ENCODE results near the gene SOBP. TPM values are rescaled to one million over a fixed set of nuclear protein-coding genes. Genes with fewer than 3 reads are reported as not detected.

The SOBP gene
- total RNA-seq, 1 experiment from 2014 or later, result 1.7 TPM

DNA sequence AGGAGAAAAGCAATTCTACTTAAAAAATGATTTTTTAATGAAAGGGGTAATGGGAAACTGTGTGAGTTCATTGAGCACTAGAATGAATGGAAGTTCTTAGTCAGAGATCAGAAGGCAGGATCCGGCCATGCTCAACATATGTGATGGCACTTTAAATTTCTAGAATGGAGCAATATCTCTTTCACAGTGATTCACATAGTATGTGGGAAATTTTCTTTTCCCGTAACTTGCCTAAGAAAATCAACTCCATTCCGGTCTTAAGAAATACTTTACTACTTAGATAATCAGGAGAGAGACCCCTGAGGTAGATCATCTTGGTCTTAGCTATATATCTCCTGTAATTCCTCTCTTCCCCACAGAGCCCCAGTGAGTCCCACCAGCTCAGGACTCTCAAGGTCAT, 202.4 kb downstream of the SOBP start:
- no peaks in the 10 kb centered on the region for H3K4me1 Mint-ChIP-seq (ENCODE audit: low read depth, unreplicated experiment)
- TF ChIP-seq, protein P1, sequence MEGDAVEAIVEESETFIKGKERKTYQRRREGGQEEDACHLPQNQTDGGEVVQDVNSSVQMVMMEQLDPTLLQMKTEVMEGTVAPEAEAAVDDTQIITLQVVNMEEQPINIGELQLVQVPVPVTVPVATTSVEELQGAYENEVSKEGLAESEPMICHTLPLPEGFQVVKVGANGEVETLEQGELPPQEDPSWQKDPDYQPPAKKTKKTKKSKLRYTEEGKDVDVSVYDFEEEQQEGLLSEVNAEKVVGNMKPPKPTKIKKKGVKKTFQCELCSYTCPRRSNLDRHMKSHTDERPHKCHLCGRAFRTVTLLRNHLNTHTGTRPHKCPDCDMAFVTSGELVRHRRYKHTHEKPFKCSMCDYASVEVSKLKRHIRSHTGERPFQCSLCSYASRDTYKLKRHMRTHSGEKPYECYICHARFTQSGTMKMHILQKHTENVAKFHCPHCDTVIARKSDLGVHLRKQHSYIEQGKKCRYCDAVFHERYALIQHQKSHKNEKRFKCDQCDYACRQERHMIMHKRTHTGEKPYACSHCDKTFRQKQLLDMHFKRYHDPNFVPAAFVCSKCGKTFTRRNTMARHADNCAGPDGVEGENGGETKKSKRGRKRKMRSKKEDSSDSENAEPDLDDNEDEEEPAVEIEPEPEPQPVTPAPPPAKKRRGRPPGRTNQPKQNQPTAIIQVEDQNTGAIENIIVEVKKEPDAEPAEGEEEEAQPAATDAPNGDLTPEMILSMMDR (IDR thresholded peaks at IDR 0.05; ENCODE audit: unreplicated experiment), result no peak
- no peak for DNase-seq
- no peaks in the 10 kb centered on the region for H3K9me3 Mint-ChIP-seq (ENCODE audit: low read depth, unreplicated experiment)
- H3K27ac Mint-ChIP-seq (ENCODE audit: unreplicated experiment), result no peak overlapping the region
- CTCF ChIA-PET, result no interaction called here
- intact Hi-C loops (cut with micrococcal nuclease; ENCODE audit: unreplicated experiment), result no loop called here
- H3K36me3 Mint-ChIP-seq (ENCODE audit: insufficient read depth, unreplicated experiment), result no peaks in the 10 kb centered on the region
- no TSS peak for BruUV-seq (replicated peaks)
- H3K4me3 Mint-ChIP-seq (ENCODE audit: low read depth, unreplicated experiment), result no peak overlapping the region
- H3K27me3 Mint-ChIP-seq (ENCODE audit: unreplicated experiment), result peaks cover 13% of the 10 kb centered on the region

DNA sequence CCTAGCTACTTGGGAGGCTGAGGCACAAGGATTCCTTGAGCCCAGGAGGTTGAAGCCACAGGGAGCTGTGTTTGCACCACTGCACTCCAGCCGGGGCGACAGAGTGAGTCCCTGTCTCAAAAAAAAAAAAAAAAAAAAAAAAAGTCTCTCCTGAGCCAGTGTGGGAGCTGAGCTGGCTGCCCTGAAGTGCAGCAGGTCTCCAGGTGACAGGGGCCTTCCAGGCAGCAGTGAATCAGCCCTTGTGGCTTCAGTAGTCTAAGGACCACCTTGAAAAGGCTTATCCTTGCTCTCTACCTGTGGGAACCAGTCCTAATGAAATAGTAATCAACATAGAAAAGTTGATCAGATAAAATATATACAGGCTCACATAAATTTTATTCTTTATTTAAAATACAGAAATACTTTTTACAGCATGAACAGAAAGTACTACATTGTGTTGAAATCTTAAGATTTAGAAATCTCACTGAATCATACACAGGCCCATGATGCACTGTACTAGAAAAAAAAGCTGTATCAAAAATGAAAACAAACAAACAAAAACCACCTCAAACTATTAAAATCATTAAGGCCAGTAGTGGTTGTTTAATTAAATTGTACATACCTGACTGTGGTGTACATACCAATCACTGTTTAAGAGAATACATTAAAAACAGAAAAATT, 205.3 kb downstream of the SOBP start:
- Mint-ChIP-seq H3K9me3 (ENCODE audit: low read depth, unreplicated experiment) (no peaks in the 10 kb centered on the region), H3K36me3 (ENCODE audit: insufficient read depth, unreplicated experiment) (no peaks in the 10 kb centered on the region), H3K4me3 (ENCODE audit: low read depth, unreplicated experiment) (no peak overlapping the region), H3K27ac (ENCODE audit: unreplicated experiment) (no peak overlapping the region), H3K4me1 (ENCODE audit: low read depth, unreplicated experiment) (no peaks in the 10 kb centered on the region), H3K27me3 (ENCODE audit: unreplicated experiment) (peaks cover 13% of the 10 kb centered on the region)
- no peak for DNase-seq
- TF ChIP-seq, protein P1 (IDR thresholded peaks at IDR 0.05; ENCODE audit: unreplicated experiment), result no peak
- no TSS peak for BruUV-seq (replicated peaks)
- CTCF ChIA-PET, result interaction anchor here (0.7 kb wide), 1 partner anchor 908 kb away, joined by 3 read pairs; no protein-coding TSS in a partner anchor
- intact Hi-C loops (cut with micrococcal nuclease; ENCODE audit: unreplicated experiment), result no loop called here

DNA sequence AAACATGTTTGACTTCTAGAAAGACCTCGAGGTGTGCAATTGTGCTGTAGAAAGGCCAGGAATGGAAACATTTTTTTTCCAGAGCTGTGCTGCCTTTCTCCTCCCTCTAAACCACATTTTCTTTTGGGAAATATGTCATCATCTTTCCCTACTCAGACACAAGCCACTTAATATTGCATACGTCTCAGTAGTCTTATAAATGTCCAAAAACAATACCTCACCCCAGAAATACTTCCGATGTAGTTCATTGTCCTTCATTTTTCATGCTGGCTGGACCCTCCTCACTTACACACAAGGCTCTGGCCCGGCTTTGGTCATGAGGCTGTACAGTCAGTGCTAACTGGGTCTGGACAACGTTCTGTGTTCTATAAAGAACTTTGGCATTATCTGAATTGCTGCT, 207.8 kb downstream of the SOBP start:
- intact Hi-C loops (cut with micrococcal nuclease; ENCODE audit: unreplicated experiment), result no loop called here
- H3K4me3 Mint-ChIP-seq (ENCODE audit: low read depth, unreplicated experiment), result no peak overlapping the region

DNA sequence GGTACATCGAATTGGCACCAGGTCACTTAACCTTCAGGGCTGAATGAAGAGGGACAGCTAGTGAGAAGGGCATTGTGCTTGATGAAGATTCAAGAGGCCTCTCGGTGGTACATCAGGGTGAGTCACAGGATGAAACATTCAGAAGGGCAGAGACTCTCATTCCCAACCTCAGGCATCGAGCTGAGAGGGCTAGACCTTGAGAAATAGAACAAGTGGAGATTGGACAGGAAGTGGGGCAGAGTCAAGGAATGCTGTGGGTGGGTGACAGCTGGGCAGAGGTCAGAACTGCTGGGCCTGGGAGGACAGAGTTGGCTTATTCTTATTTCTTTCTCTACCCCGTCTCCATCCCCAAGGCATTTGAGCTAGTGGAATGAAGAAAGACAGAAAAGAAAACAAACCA, 208.2 kb downstream of the SOBP start:
- intact Hi-C loops (cut with micrococcal nuclease; ENCODE audit: unreplicated experiment), result no loop called here
- H3K4me1 Mint-ChIP-seq (ENCODE audit: low read depth, unreplicated experiment), result no peaks in the 10 kb centered on the region
- CTCF ChIA-PET, result no interaction called here
- H3K27me3 Mint-ChIP-seq (ENCODE audit: unreplicated experiment), result no peaks in the 10 kb centered on the region
- no peak overlapping the region for H3K27ac Mint-ChIP-seq (ENCODE audit: unreplicated experiment)
- no peak overlapping the region for H3K4me3 Mint-ChIP-seq (ENCODE audit: low read depth, unreplicated experiment)
- H3K36me3 Mint-ChIP-seq (ENCODE audit: insufficient read depth, unreplicated experiment), result no peaks in the 10 kb centered on the region
- TF ChIP-seq, protein P1 (IDR thresholded peaks at IDR 0.05; ENCODE audit: unreplicated experiment), result no peak
- H3K9me3 Mint-ChIP-seq (ENCODE audit: low read depth, unreplicated experiment), result no peaks in the 10 kb centered on the region
- no peak for DNase-seq
- BruUV-seq (replicated peaks), result no TSS peak

More for the DNA sequence above, 207.8 kb downstream of the SOBP start:
- Mint-ChIP-seq H3K36me3 (ENCODE audit: insufficient read depth, unreplicated experiment) (no peaks in the 10 kb centered on the region), H3K27ac (ENCODE audit: unreplicated experiment) (no peak overlapping the region), H3K9me3 (ENCODE audit: low read depth, unreplicated experiment) (no peaks in the 10 kb centered on the region), H3K4me1 (ENCODE audit: low read depth, unreplicated experiment) (no peaks in the 10 kb centered on the region), H3K27me3 (ENCODE audit: unreplicated experiment) (no peaks in the 10 kb centered on the region)
- TF ChIP-seq, protein P1 (IDR thresholded peaks at IDR 0.05; ENCODE audit: unreplicated experiment), result no peak
- no TSS peak for BruUV-seq (replicated peaks)
- no peak for DNase-seq
- CTCF ChIA-PET, result no interaction called here

All from Calu3 (cell line).